Measurements from ENCODE around the gene CHRNB1.

Gene CHRNB1

GRCh38 chr17:7491583-7491982 is 46.7 kb downstream of the CHRNB1 start:
- Mint-ChIP-seq H3K27ac (peak overlapping the region in 2 of 3 experiments; percentile 16 to 73), H3K4me1 (peaks cover 38% of the 10 kb centered on the region), H3K9me3 (no peaks in the 10 kb centered on the region), H3K4me3 (peak overlapping the region in 1 of 3 experiments; percentile 1), H3K36me3 (ENCODE audit: low read depth) (peaks cover 64% of the 10 kb centered on the region), H3K27me3 (ENCODE audit: low read depth) (no peaks in the 10 kb centered on the region)
- no peak for TF ChIP-seq CTCF (IDR thresholded peaks at IDR 0.05; ENCODE audit: unreplicated experiment in 3 of 3)

- no peaks in the 10 kb centered on the region for H3K9me3 Mint-ChIP-seq
- H3K4me3 Mint-ChIP-seq = no peak overlapping the region
- TF ChIP-seq CTCF (IDR thresholded peaks at IDR 0.05; ENCODE audit: unreplicated experiment in 3 of 3) = no peak
Measured at GRCh38 chr17:7493941-7494340, 49.1 kb downstream of the CHRNB1 start.

GRCh38 chr17:7495906-7496434 is 51.1 kb downstream of the CHRNB1 start:
- Mint-ChIP-seq H3K4me3 (no peak overlapping the region), H3K4me1 (peaks cover 6% of the 10 kb centered on the region), H3K27ac (no peak overlapping the region), H3K36me3 (ENCODE audit: low read depth) (peaks cover 76% of the 10 kb centered on the region), H3K27me3 (ENCODE audit: low read depth) (no peaks in the 10 kb centered on the region), H3K9me3 (no peaks in the 10 kb centered on the region)
- no peak for TF ChIP-seq CTCF (IDR thresholded peaks at IDR 0.05; ENCODE audit: unreplicated experiment in 3 of 3)

More at GRCh38 chr17:7493941-7494340, 49.1 kb downstream of the CHRNB1 start:
- H3K4me1 Mint-ChIP-seq = peaks cover 22% of the 10 kb centered on the region
- H3K36me3 Mint-ChIP-seq (ENCODE audit: low read depth) = peaks cover 78% of the 10 kb centered on the region
- no peak overlapping the region for H3K27ac Mint-ChIP-seq
- H3K27me3 Mint-ChIP-seq (ENCODE audit: low read depth) = no peaks in the 10 kb centered on the region

- Mint-ChIP-seq H3K4me3 (no peak overlapping the region), H3K9me3 (no peaks in the 10 kb centered on the region), H3K27ac (no peak overlapping the region), H3K27me3 (ENCODE audit: low read depth) (no peaks in the 10 kb centered on the region), H3K36me3 (ENCODE audit: low read depth) (peaks cover 79% of the 10 kb centered on the region), H3K4me1 (peaks cover 3% of the 10 kb centered on the region)
- TF ChIP-seq CTCF (IDR thresholded peaks at IDR 0.05; ENCODE audit: unreplicated experiment in 3 of 3) = no peak
Measured at GRCh38 chr17:7496470-7497183, 51.8 kb downstream of the CHRNB1 start.

GRCh38 chr17:7497228-7497627 is 52.4 kb downstream of the CHRNB1 start:
- TF ChIP-seq CTCF (IDR thresholded peaks at IDR 0.05; ENCODE audit: unreplicated experiment in 3 of 3) = no peak
- Mint-ChIP-seq H3K27ac (no peak overlapping the region), H3K4me1 (no peaks in the 10 kb centered on the region), H3K36me3 (ENCODE audit: low read depth) (peaks cover 81% of the 10 kb centered on the region), H3K9me3 (no peaks in the 10 kb centered on the region), H3K4me3 (no peak overlapping the region), H3K27me3 (ENCODE audit: low read depth) (no peaks in the 10 kb centered on the region)

GRCh38 chr17:7497636-7498035 is 52.8 kb downstream of the CHRNB1 start:
- Mint-ChIP-seq H3K27ac (no peak overlapping the region), H3K9me3 (no peaks in the 10 kb centered on the region), H3K4me3 (no peak overlapping the region), H3K4me1 (no peaks in the 10 kb centered on the region), H3K36me3 (ENCODE audit: low read depth) (peaks cover 84% of the 10 kb centered on the region), H3K27me3 (ENCODE audit: low read depth) (no peaks in the 10 kb centered on the region)
- no peak for TF ChIP-seq CTCF (IDR thresholded peaks at IDR 0.05; ENCODE audit: unreplicated experiment in 3 of 3)

All from nephron (organoid).